SK-N-SH (cell line): ENCODE data around the gene SH3D21. TPM values are rescaled to one million over a fixed set of nuclear protein-coding genes. Genes with fewer than 3 reads are reported as not detected.

Source experiments
- CTCF ChIA-PET: fragments of 300-600, 350-600 bp; formaldehyde crosslinking; extraction: SDS; loops from one replicate; lab custom pipeline; 2021; lab: Yijun Ruan, JAX
- POLR2A ChIA-PET: fragments of 350-600 bp; sonication (Branson Sonifier 250); formaldehyde crosslinking; extraction: SDS; loops from one replicate; lab custom pipeline; 2020; ENCODE audit warnings: antibody characterized with exemption, inconsistent platforms; lab: Yijun Ruan, JAX
- DNase-seq: peaks from one replicate; pipeline ENCODE4 v3.0.0; 2012
- H2AFZ ChIP-seq: fragments of 200-600 bp; sonication (generic); 2 replicates; pipeline ENCODE4 v1.8.1; 2016; ENCODE audit warnings: antibody characterized with exemption, mild to moderate bottlenecking, low read depth
- H3F3A ChIP-seq: fragments of 200-600 bp; sonication (generic); replicated peaks from 2 replicates; pipeline ENCODE3; 2016; ENCODE audit warnings: antibody characterized with exemption, mild to moderate bottlenecking; ENCODE audit not compliant: insufficient read depth
- H3K27ac ChIP-seq, 2 experiments: fragments of 200-500 bp in 1 of 2; fragments of 200-600 bp in 1 of 2; sonication (Bioruptor generic) in 1 of 2; sonication (generic), shearing (Covaris generic) in 1 of 2; 2 replicates each; pipeline versions ENCODE4 v1.5.1 to v1.6.1; 2014 to 2016; ENCODE audit warnings: low read depth in 2 of 2, inconsistent platforms in 1 of 2, low read length in 1 of 2, mild to moderate bottlenecking in 1 of 2, mixed read lengths in 1 of 2
- H3K27me3 ChIP-seq: fragments of 200-600 bp; sonication (generic), shearing (Covaris generic); 2 replicates; pipeline ENCODE4 v1.6.1; 2016; ENCODE audit warnings: mixed run types; ENCODE audit not compliant: insufficient read depth
- H3K36me3 ChIP-seq, 2 experiments: fragments of 200-500 bp in 1 of 2; fragments of 200-600 bp in 1 of 2; sonication (Bioruptor generic) in 1 of 2; sonication (generic) in 1 of 2; replicated peaks in 1 of 2; 2 replicates each; pipeline versions ENCODE3 to v1.5.1; 2014 to 2016; ENCODE audit warnings: low read length in 1 of 2, mild to moderate bottlenecking in 1 of 2; ENCODE audit not compliant: insufficient read depth in 2 of 2, control insufficient read depth in 1 of 2
- H3K4me1 ChIP-seq, 2 experiments: fragments of 200-500 bp in 1 of 2; fragments of 200-600 bp in 1 of 2; sonication (Bioruptor generic) in 1 of 2; sonication (generic), shearing (Covaris generic) in 1 of 2; 2 replicates each; pipeline versions ENCODE4 v1.5.1 to v1.6.1; 2014 to 2016; ENCODE audit warnings: low read depth in 1 of 2, low read length in 1 of 2, mixed run types in 1 of 2; ENCODE audit not compliant: insufficient read depth in 2 of 2, control insufficient read depth in 1 of 2
- H3K4me2 ChIP-seq: fragments of 200-600 bp; sonication (generic), shearing (Covaris generic); 2 replicates; pipeline ENCODE4 v1.6.1; 2017; ENCODE audit warnings: mixed run types
- H3K4me3 ChIP-seq, 2 experiments: fragments of 200-500 bp in 1 of 2; fragments of 200-600 bp in 1 of 2; sonication (Bioruptor generic) in 1 of 2; sonication (generic), shearing (Covaris generic) in 1 of 2; 2 replicates each; pipeline versions ENCODE4 v1.5.1 to v1.8.1; 2014 to 2016; ENCODE audit warnings: low read depth in 2 of 2, inconsistent platforms in 1 of 2, low read length in 1 of 2, mild to moderate bottlenecking in 1 of 2, mixed read lengths in 1 of 2, moderate library complexity in 1 of 2
- H3K79me2 ChIP-seq: fragments of 200-600 bp; sonication (generic); 2 replicates; pipeline ENCODE4 v1.8.1; 2017; ENCODE audit warnings: mild to moderate bottlenecking; ENCODE audit not compliant: insufficient read depth
- H3K9ac ChIP-seq: fragments of 200-600 bp; sonication (generic); 2 replicates; pipeline ENCODE4 v1.6.1; 2017; ENCODE audit warnings: mixed run types
- H3K9me2 ChIP-seq: fragments of 200-600 bp; sonication (generic); 2 replicates; pipeline ENCODE4 v1.6.1; 2017; ENCODE audit warnings: mixed run types
- H3K9me3 ChIP-seq: fragments of 200-600 bp; sonication (generic); 2 replicates; pipeline ENCODE4 v1.6.1; 2017; ENCODE audit warnings: mixed run types, mild to moderate bottlenecking, moderate library complexity
- H4K20me1 ChIP-seq: fragments of 200-600 bp; sonication (generic); 2 replicates; pipeline ENCODE4 v1.6.1; 2017; ENCODE audit warnings: mild to moderate bottlenecking, mixed run types; ENCODE audit not compliant: insufficient read depth
- CHD2 ChIP-seq: fragments of 150-350 bp; IDR thresholded peaks from 2 replicates; pipeline ENCODE4 v1.6.1; 2018; ENCODE audit warnings: low read length; ENCODE audit not compliant: partially characterized antibody
- CTCF ChIP-seq: fragments of 200-600 bp; sonication (generic); IDR thresholded peaks from 2 replicates; pipeline ENCODE4 v1.6.1; 2017; ENCODE audit warnings: antibody characterized with exemption, mild to moderate bottlenecking, moderate library complexity
- ELF1 ChIP-seq: IDR thresholded peaks from 2 replicates; pipeline ENCODE4 v1.4.0; 2012
- EP300 ChIP-seq, 2 experiments: IDR thresholded peaks; 2 replicates each; pipeline versions ENCODE4 v1.4.0 to v1.6.1; 2012; ENCODE audit warnings: borderline replicate concordance in 1 of 2, low read depth in 1 of 2, low read length in 1 of 2
- EZH2phosphoT487 ChIP-seq: fragments of 200-600 bp; sonication (generic); IDR thresholded peaks from 2 replicates; pipeline ENCODE4 v1.6.1; 2017; ENCODE audit warnings: low read depth, mixed run types, mild to moderate bottlenecking, antibody characterized with exemption, moderate library complexity, borderline replicate concordance
- FOXM1 ChIP-seq: IDR thresholded peaks from 2 replicates; pipeline ENCODE4 v1.4.0; 2012; ENCODE audit warnings: low read depth, mild to moderate bottlenecking
- JUND ChIP-seq: IDR thresholded peaks from 2 replicates; pipeline ENCODE4 v1.4.0; 2012
- MEF2A ChIP-seq: IDR thresholded peaks from 2 replicates; pipeline ENCODE4 v1.4.0; 2012; ENCODE audit warnings: low read depth, borderline replicate concordance
- MXI1 ChIP-seq: IDR thresholded peaks from 2 replicates; pipeline ENCODE4 v1.6.1; 2012; ENCODE audit warnings: mild to moderate bottlenecking, low read depth, low read length, improper control_type of control experiment
- NRF1 ChIP-seq: IDR thresholded peaks from 2 replicates; pipeline ENCODE4 v1.6.1; 2012; ENCODE audit warnings: low read depth, mild to moderate bottlenecking, low read length
- POLR2AphosphoS5 ChIP-seq: IDR thresholded peaks from 2 replicates; pipeline ENCODE4 v1.6.1; 2012; ENCODE audit warnings: low read depth, low read length
- RCOR1 ChIP-seq: fragments of 150-350 bp; IDR thresholded peaks from 2 replicates; pipeline ENCODE4 v1.6.1; 2017; ENCODE audit warnings: antibody characterized with exemption, low read length
- REST ChIP-seq: IDR thresholded peaks from 2 replicates; pipeline ENCODE4 v1.6.1; 2012; ENCODE audit warnings: mild to moderate bottlenecking, low read depth, low read length, moderate library complexity
- RFX5 ChIP-seq: IDR thresholded peaks from 2 replicates; pipeline ENCODE4 v1.6.1; 2012; ENCODE audit warnings: mild to moderate bottlenecking, improper control_type of control experiment, low read length
- RXRA ChIP-seq: IDR thresholded peaks from 2 replicates; pipeline ENCODE4 v1.4.0; 2012; ENCODE audit warnings: low read depth, mild to moderate bottlenecking, borderline replicate concordance
- SIN3A ChIP-seq: IDR thresholded peaks from 2 replicates; pipeline ENCODE4 v1.6.1; 2012; ENCODE audit warnings: low read depth, mild to moderate bottlenecking, low read length, moderate library complexity, borderline replicate concordance
- SMC3 ChIP-seq: IDR thresholded peaks from 2 replicates; pipeline ENCODE4 v1.6.1; 2012; ENCODE audit warnings: low read depth, low read length, improper control_type of control experiment
- TAF1 ChIP-seq: IDR thresholded peaks from 2 replicates; pipeline ENCODE4 v1.6.1; 2012; ENCODE audit warnings: low read depth, mild to moderate bottlenecking, low read length, moderate library complexity, borderline replicate concordance
- TCF12 ChIP-seq: IDR thresholded peaks from 2 replicates; pipeline ENCODE4 v1.4.0; 2012
- USF2 ChIP-seq: fragments of 150-350 bp; IDR thresholded peaks from 2 replicates; pipeline ENCODE4 v1.6.1; 2017; ENCODE audit warnings: antibody characterized with exemption, low read length, low read depth, borderline replicate concordance
- YY1 ChIP-seq: IDR thresholded peaks from 2 replicates; pipeline ENCODE4 v1.4.0; 2012; ENCODE audit warnings: low read depth, mild to moderate bottlenecking
- ZBTB33 ChIP-seq: IDR thresholded peaks from 2 replicates; pipeline ENCODE4 v1.4.0; 2012; ENCODE audit warnings: low read depth, borderline replicate concordance
- whole genome bisulfite sequencing: methylation state at CpG from one replicate; pipeline ENCODE4 v1.1.6; 2017; ENCODE audit warnings: low lambda C conversion rate; 5-methylcytosine and 5-hydroxymethylcytosine counted together
- polyA plus RNA-seq, 3 experiments: library from polyadenylated mRNA; depleted of rRNA; stranded (reverse); fragments of >200 nt; gene quantifications; 2 replicates each; pipeline ENCODE4 v1.2.3, GENCODE V29; 2012

SH3D21 gene
- polyA plus RNA-seq, 1 of the 3 experiments (the other 2 are of a cell fraction), result 1.6 TPM

- ChIA-PET POLR2A (interaction anchor here (0.7 to 1.4 kb wide), 4 partner anchors 14 to 43 kb away, joined by 3 to 10 read pairs (median 3); partner anchors contain the start of gene EVA1B), CTCF (interaction anchor here (0.8 to 6.2 kb wide), 9 partner anchors 15 to 217 kb away, joined by 3 to 103 read pairs (median 4); partner anchors contain the start of genes STK40 and TRAPPC3)
- Histone ChIP-seq H3K27me3 (no peaks in the 10 kb centered on the region), H3K9ac (no peak overlapping the region; the same call in 1 of the 2 replicates), H4K20me1 (no peaks in the 10 kb centered on the region), H3K4me3 (no peak overlapping the region), H3K79me2 (peaks cover 99% of the 10 kb centered on the region), H3K4me2 (peak overlapping the region; percentile 46; the same call in 1 of the 2 replicates), H3K9me2 (no peaks in the 10 kb centered on the region), H2AFZ (no peak overlapping the region), H3K9me3 (no peaks in the 10 kb centered on the region), H3F3A (peaks cover 23% of the 10 kb centered on the region), H3K4me1 (peaks cover 20 to 35% of the 10 kb centered on the region in 2 experiments), H3K36me3 (peaks cover 10 to 52% of the 10 kb centered on the region in 2 experiments), H3K27ac (peak overlapping the region; percentile 57 to 86)
- DNase-seq, result peak; percentile 89
- WGBS, result 57% methylated on average over 16 of the region's 18 CpGs
- TF ChIP-seq POLR2AphosphoS5 (no peak), JUND (no peak), EP300 (IDR thresholded peaks at IDR 0.05; ENCODE audit: borderline replicate concordance in 1 of 2, low read depth in 1 of 2, low read length in 1 of 2) (no peak), RCOR1 (peak; percentile 37; the same call in 1 of the 2 replicates), MXI1 (peak; percentile 28; the same call in 1 of the 2 replicates), USF2 (no peak), CHD2 (peak; percentile 29), ELF1 (no peak), RFX5 (no peak), SMC3 (peak; percentile 8; the same call in 1 of the 2 replicates), ZBTB33 (no peak), YY1 (no peak), CTCF (peak; percentile 26), REST (no peak), SIN3A (no peak), NRF1 (no peak), EZH2phosphoT487 (no peak), TCF12 (no peak), RXRA (no peak), MEF2A (no peak), TAF1 (no peak), FOXM1 (no peak)
Observed at GRCh38 chr1:36366091-36366661, 60.0 kb downstream of the SH3D21 start.
